Heart left ventricle (tissue), 16 donors: ENCODE data around the gene MEF2D. TPM values are rescaled to one million over a fixed set of nuclear protein-coding genes. Genes with fewer than 3 reads are reported as not detected.

Experiments used
- ATAC-seq, 4 donors: fragments of 200-7000 bp; cut with Tn5 transposase; one replicate each; pipeline ENCODE4 v1.9.1; 2020 to 2022; ENCODE audit warnings: moderate library complexity in 4 of 4, mild to moderate bottlenecking in 3 of 4, moderate number of reproducible peaks in 1 of 4
- DNase-seq, 5 donors: peaks; one replicate each; pipeline ENCODE4 v3.0.0-alpha.2; 2020
- H3K27ac ChIP-seq, 12 donors: fragments of 200-600 bp; sonication (generic) in 4 of 12; one replicate each; pipeline versions ENCODE4 v1.5.0 to v1.8.0; 2016 to 2022; ENCODE audit warnings: mild to moderate bottlenecking in 2 of 12
- H3K27me3 ChIP-seq, 9 donors: fragments of 200-600 bp; sonication (generic) in 2 of 9; one replicate each; pipeline versions ENCODE4 v1.5.1 to v1.8.0; 2016 to 2022; ENCODE audit warnings: mild to moderate bottlenecking in 3 of 9
- H3K36me3 ChIP-seq, 9 donors: fragments of 200-600 bp; sonication (generic) in 2 of 9; one replicate each; pipeline versions ENCODE4 v1.5.0 to v1.8.0; 2018 to 2022; ENCODE audit warnings: mild to moderate bottlenecking in 2 of 9
- H3K4me1 ChIP-seq, 12 donors: fragments of 200-600 bp; sonication (generic) in 4 of 12; one replicate each; pipeline versions ENCODE4 v1.5.0 to v1.8.0; 2016 to 2022; ENCODE audit warnings: mild to moderate bottlenecking in 3 of 12
- H3K4me3 ChIP-seq, 12 donors: fragments of 200-600 bp; sonication (generic) in 4 of 12; one replicate each; pipeline versions ENCODE4 v1.5.0 to v1.8.0; 2017 to 2022; ENCODE audit warnings: mild to moderate bottlenecking in 9 of 12, moderate library complexity in 4 of 12
- H3K9me3 ChIP-seq, 12 donors: fragments of 200-600 bp; sonication (generic) in 4 of 12; one replicate each; pipeline versions ENCODE4 v1.5.0 to v1.8.0; 2016 to 2022; ENCODE audit warnings: mild to moderate bottlenecking in 1 of 12
- POLR2A ChIP-seq, 2 donors: fragments of 450-650 bp; IDR thresholded peaks; one replicate each; pipeline ENCODE4 v1.6.1; 2017; ENCODE audit warnings: antibody characterized with exemption in 2 of 2, mild to moderate bottlenecking in 2 of 2, moderate library complexity in 2 of 2
- WGBS, 4 donors: extraction: QIAGEN DNeasy Blood & Tissue Kit in 2 of 4; methylation state at CpG; one replicate each; pipeline versions ENCODE4 v1.1.5 to v1.1.7; 2013 to 2018; 5-methylcytosine and 5-hydroxymethylcytosine counted together
- intact Hi-C, 10 donors: fragments of 100-400 bp; cut with DNase I; formaldehyde crosslinking; loops; one replicate each; pipeline versions ENCODE4 v1.11.1 to v1.14.2; 2022
- polyA plus RNA-seq, 2 donors: library from polyadenylated mRNA; stranded (reverse); fragments of 200-250 nt; gene quantifications; one replicate each; pipeline ENCODE4 v1.2.3, GENCODE V29; 2013
- total RNA-seq, 9 donors: library from RNA; depleted of rRNA in 2 of 9; stranded (reverse); fragments of >200 nt in 2 of 9; fragmentation: NEBNext Ultra II Directional in 3 of 9; extraction: Animal tissue kit (Norgen Biotek cat#: 25700) in 3 of 9; gene quantifications; one replicate each; pipeline versions ENCODE4 v1.1.0 to v1.2.4, GENCODE V29; 2016 to 2023
- TF ChIP-seq, protein P1 (sequence below), 12 donors: fragments of 200-600 bp; sonication (generic) in 4 of 12; IDR thresholded peaks; one replicate each; pipeline versions ENCODE4 v1.5.0 to v1.8.0; 2018 to 2022; ENCODE audit warnings: antibody characterized with exemption in 12 of 12, mild to moderate bottlenecking in 5 of 12
- donor health status: ischemic (EF 13 %, LVEDD 7.1; RV severe dilation, severe dysfunction).
- donor health status: healthy with polysubstance abuse.
- donor health status: DM: no; HTN: yes; CAD: no.
- donor health status: DM: no; HTN: no; CAD: no.
- donor health status: ischemic (EF 25% LVEDD 6.9; RV normal size, moderate dysfunction).
- donor health status: ischemic (EF 25% LVEDD 5.7; RV mildly dilated, moderate dysfunction).
- donor health status: healthy.
- donor health status: DM: yes; HTN: yes; CAD: no.
- donor health status: ischemic (EF 35%, LVEDD 5.7; RV mildly dilated, moderate dysfunction).
- donor health status: nonischemic (EF 11% LVEDD 7.7; RV severe dilation, severe dysfunction).
- donor health status: DM: yes; HTN: yes; CAD: no.
- donor health status: PGD.
- donor health status: ischemic (EF 29% LVEDD 5.4; RV normal size, mild dysfunction).
- donor health status: nonischemic (EF 23%, LVEDD 6.1; RV moderate dilation, normal function).

MEF2D gene
- total and polyA plus RNA-seq, 11 donors: 40.5 to 203 (median 92.3) TPM

DNA sequence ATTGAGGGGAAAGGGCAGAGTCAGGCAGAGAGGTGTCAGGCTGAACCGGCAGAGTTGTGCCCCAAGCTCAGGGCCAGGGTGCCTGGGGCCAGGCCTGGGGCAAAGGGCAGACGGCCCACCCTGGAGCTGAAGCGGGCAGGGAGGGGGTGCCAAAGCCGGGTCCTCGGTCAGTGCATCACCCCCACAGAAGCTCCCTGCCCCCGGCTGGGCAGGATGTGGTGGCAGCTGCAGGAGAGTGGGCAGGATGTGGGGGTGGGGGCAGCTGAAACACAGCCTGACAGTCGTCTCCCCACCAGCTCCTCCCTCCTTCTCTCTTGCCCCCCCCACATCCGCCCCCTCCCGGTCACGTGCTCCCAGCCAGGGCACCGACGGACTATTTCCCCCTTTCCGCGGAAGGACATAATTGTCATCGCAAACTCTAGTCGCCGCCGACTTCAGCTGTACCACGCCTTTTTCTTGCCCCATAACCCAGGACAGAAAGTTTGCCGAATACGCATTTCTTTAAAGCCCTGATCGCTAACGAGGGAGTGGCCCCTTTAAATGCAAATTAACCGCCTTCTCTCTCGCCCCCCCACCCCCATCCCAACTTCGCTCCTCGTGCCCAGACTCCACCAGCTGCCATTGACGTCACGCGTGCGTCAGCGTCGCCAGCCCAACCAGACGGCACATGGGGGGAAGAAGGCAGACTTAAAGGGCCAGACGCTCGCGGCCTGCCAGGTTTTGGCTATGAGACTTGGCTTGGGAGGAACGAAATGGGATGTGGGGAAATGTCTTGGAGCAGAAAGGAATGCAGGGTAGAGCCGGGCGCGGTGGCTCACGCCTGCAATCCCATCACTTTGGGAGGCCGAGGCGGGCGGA is 4.5 kb upstream of the MEF2D start:
- peak overlapping the region; percentile 96 to 100 (median 100) for H3K27ac ChIP-seq
- H3K36me3 ChIP-seq: no peaks in the 10 kb centered on the region
- WGBS, 4 donors: 4 to 5% (median 4%) methylated on average over 40 to 45 of the region's 45 CpGs
- no peaks in the 10 kb centered on the region for H3K9me3 ChIP-seq
- intact Hi-C loops: loop anchor here in 8 of 10 donors (1.0 to 10.0 kb wide), 14 partner anchors 48 to 380 kb away; partner anchors contain the start of genes NAXE (in 3 of the 8), GPATCH4 (in 2 of the 8), HDGF (in 1 of the 8) and NES (in 1 of the 8)
- peak; percentile 100 for DNase-seq
- peaks cover 23 to 74% (median 66%) of the 10 kb centered on the region in 12 donors for H3K4me1 ChIP-seq
- ATAC-seq: peak; percentile 52 to 70 (median 62)
- no peaks in the 10 kb centered on the region for H3K27me3 ChIP-seq
- peak overlapping the region; percentile 1 to 57 (median 46) for H3K4me3 ChIP-seq
- TF ChIP-seq POLR2A (IDR thresholded peaks at IDR 0.05): peak in 1 of 2 donors; percentile 70
- TF ChIP-seq, protein P1, sequence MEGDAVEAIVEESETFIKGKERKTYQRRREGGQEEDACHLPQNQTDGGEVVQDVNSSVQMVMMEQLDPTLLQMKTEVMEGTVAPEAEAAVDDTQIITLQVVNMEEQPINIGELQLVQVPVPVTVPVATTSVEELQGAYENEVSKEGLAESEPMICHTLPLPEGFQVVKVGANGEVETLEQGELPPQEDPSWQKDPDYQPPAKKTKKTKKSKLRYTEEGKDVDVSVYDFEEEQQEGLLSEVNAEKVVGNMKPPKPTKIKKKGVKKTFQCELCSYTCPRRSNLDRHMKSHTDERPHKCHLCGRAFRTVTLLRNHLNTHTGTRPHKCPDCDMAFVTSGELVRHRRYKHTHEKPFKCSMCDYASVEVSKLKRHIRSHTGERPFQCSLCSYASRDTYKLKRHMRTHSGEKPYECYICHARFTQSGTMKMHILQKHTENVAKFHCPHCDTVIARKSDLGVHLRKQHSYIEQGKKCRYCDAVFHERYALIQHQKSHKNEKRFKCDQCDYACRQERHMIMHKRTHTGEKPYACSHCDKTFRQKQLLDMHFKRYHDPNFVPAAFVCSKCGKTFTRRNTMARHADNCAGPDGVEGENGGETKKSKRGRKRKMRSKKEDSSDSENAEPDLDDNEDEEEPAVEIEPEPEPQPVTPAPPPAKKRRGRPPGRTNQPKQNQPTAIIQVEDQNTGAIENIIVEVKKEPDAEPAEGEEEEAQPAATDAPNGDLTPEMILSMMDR (IDR thresholded peaks at IDR 0.05): no peak

DNA sequence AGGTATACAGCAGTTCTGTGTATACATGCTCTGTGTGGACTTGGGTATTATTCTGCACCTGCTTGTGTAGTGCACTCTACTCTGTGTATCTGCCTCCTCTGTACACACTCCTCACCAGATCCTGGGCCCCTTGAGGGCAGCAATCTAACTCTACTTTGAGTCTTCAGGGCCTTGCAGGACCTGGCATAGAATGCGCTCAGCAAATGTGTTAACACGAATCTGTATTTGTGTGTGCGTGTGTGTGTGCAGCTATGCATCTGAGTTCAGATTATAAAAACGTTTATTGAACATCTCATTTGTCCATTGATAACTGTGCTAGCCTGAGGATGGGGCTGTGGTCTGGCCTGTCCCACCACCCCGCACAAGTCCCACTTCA is 3.9 kb upstream of the MEF2D start:
- H3K27me3 ChIP-seq: no peaks in the 10 kb centered on the region
- intact Hi-C loops: loop anchor here in 7 of 10 donors (1.0 to 10.0 kb wide), 13 partner anchors 47 to 380 kb away; partner anchors contain the start of genes GPATCH4 (in 2 of the 7), HDGF (in 1 of the 7), NAXE (in 1 of the 7) and NES (in 1 of the 7)
- WGBS, 4 donors: 25 to 34% (median 31%) methylated on average over 5 of the region's 5 CpGs
- H3K27ac ChIP-seq: peak overlapping the region; percentile 96 to 100 (median 100)
- peaks cover 22 to 70% (median 60%) of the 10 kb centered on the region in 12 donors for H3K4me1 ChIP-seq
- TF ChIP-seq, protein P1 (IDR thresholded peaks at IDR 0.05): no peak
- no peak for TF ChIP-seq POLR2A (IDR thresholded peaks at IDR 0.05)
- no peaks in the 10 kb centered on the region for H3K36me3 ChIP-seq
- ATAC-seq (no peak), DNase-seq (no peak)
- H3K9me3 ChIP-seq: no peaks in the 10 kb centered on the region
- H3K4me3 ChIP-seq: peak overlapping the region; percentile 1 to 57 (median 46)

DNA sequence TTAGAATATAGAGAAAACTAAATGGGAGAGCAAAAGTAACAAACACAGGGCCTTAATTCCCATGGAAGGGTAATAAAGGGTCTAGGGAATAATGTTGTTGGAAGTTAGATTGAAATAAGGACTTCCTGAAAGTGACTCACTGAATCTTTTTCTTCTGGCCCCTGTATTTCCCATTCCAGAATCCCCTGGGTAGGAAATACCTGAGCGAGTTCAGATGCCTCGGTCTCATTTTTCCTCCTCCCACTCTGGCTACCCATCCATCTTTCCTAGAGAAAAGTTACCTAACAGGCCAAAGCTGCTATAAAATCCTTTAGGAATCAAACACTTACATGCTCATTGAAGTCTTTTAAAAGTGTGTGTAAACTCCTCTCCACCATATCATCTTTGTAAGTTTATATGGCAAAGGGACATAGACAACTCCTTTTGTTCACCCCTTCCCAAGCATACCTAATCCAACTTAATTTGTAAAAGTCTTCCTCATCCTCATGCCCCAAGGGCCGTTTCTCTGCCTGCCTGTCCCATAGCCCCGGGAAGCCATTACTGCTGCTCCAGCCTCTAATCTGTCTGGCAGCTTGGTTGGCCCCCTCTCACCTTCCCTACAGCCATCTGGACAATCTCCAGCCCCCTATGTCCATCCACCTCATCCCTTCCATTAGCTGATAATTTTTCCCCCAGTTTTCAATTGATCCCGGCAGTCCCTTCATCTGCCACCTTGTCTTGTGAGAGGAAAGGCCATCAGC is 3.3 kb upstream of the MEF2D start:
- ATAC-seq (no peak), DNase-seq (no peak)
- Histone ChIP-seq H3K4me3 (peak overlapping the region in 9 of 12 donors; percentile 25 to 100 (median 49)), H3K4me1 (peaks cover 20 to 66% (median 55%) of the 10 kb centered on the region in 12 donors), H3K27ac (peak overlapping the region; percentile 96 to 100 (median 100)), H3K9me3 (no peaks in the 10 kb centered on the region), H3K27me3 (no peaks in the 10 kb centered on the region), H3K36me3 (no peaks in the 10 kb centered on the region)
- intact Hi-C loops: loop anchor here in 7 of 10 donors (1.0 to 10.0 kb wide), 13 partner anchors 47 to 379 kb away; partner anchors contain the start of genes GPATCH4 (in 2 of the 7), HDGF (in 1 of the 7), NAXE (in 1 of the 7) and NES (in 1 of the 7)
- WGBS, 4 donors: 36 to 42% (median 37%) methylated on average over 5 of the region's 5 CpGs
- TF ChIP-seq, protein P1 (IDR thresholded peaks at IDR 0.05): no peak
